ENCODE measurements around the gene UST. TPM values are rescaled to one million over a fixed set of nuclear protein-coding genes. Genes with fewer than 3 reads are reported as not detected.

Gene UST
- total RNA-seq, 4 donors from 2014 or later: 2.9 to 12.0 (median 5.7) TPM

DNA sequence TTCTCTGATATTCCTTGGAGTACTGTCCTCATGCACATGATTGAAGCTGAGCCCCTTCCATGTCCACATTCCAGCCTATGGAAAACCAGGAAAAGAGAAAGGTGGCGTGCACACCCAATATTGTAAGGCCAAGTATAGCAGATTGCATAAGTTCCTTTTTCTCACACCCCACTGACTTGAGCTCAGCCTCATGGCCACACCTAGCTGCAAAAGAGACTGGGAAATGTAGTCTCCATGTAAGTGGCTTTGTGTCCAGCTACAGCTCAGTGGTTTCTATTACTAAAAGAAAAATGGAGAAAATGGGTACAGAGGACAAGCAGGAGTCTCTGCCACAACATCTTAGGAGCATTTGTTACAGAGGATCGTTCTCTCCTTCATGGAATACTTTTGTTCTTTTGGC is 10.8 kb upstream of the UST start:
- WGBS, 2 donors: 65 to 85% methylated on average over 2 of the region's 2 CpGs
- Histone ChIP-seq H3K27me3 (no peaks in the 10 kb centered on the region), H3K9me3 (no peaks in the 10 kb centered on the region), H3K36me3 (no peaks in the 10 kb centered on the region), H3K27ac (no peak overlapping the region), H3K4me1 (peaks cover 0 to 5% (median 0%) of the 10 kb centered on the region in 3 donors), H3K4me3 (no peak overlapping the region)
- DNase-seq: no peak
- intact Hi-C loops (cut with DNase I): no loop called here
- TF ChIP-seq POLR2A (IDR thresholded peaks at IDR 0.05): no peak
- TF ChIP-seq, protein P1, sequence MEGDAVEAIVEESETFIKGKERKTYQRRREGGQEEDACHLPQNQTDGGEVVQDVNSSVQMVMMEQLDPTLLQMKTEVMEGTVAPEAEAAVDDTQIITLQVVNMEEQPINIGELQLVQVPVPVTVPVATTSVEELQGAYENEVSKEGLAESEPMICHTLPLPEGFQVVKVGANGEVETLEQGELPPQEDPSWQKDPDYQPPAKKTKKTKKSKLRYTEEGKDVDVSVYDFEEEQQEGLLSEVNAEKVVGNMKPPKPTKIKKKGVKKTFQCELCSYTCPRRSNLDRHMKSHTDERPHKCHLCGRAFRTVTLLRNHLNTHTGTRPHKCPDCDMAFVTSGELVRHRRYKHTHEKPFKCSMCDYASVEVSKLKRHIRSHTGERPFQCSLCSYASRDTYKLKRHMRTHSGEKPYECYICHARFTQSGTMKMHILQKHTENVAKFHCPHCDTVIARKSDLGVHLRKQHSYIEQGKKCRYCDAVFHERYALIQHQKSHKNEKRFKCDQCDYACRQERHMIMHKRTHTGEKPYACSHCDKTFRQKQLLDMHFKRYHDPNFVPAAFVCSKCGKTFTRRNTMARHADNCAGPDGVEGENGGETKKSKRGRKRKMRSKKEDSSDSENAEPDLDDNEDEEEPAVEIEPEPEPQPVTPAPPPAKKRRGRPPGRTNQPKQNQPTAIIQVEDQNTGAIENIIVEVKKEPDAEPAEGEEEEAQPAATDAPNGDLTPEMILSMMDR (IDR thresholded peaks at IDR 0.05): no peak

DNA sequence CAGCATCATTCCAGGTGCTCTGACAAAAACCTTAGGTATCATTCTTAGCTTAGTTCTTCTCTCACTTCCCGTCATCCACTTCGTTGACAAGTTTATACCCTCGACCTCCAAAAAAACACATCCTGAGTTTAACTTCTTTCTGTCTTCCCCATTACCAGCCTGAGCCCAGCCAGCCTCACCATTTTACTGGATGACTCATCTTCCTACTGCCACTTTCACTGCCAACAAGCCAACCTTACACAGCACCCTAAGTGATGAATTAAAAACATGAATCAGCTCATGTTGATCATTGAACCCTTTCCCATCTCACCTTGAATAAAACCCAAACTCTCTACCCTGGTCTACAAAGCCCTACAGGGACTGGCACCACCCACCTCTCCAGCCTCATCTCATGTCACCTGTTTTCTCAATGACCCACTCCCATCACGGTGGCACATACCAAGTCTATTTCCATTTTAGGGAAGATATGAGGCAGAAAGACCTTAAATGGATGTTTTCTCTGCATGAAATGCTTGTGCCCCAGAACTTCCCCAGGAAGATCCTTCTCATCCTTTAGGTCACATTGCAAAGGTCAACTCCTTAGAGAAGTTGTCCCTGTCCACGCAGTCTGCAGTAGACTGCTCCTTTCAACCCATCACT is 9.9 kb upstream of the UST start:
- Histone ChIP-seq H3K9me3 (no peaks in the 10 kb centered on the region), H3K4me1 (peaks cover 0 to 5% (median 0%) of the 10 kb centered on the region in 3 donors), H3K27me3 (no peaks in the 10 kb centered on the region), H3K36me3 (no peaks in the 10 kb centered on the region), H3K27ac (no peak overlapping the region), H3K4me3 (no peak overlapping the region)
- no peak for DNase-seq
- intact Hi-C loops (cut with DNase I): no loop called here
- no peak for TF ChIP-seq POLR2A (IDR thresholded peaks at IDR 0.05)
- TF ChIP-seq, protein P1 (IDR thresholded peaks at IDR 0.05): no peak
- WGBS, 2 donors: 71 to 79% methylated on average over 5 of the region's 5 CpGs

DNA sequence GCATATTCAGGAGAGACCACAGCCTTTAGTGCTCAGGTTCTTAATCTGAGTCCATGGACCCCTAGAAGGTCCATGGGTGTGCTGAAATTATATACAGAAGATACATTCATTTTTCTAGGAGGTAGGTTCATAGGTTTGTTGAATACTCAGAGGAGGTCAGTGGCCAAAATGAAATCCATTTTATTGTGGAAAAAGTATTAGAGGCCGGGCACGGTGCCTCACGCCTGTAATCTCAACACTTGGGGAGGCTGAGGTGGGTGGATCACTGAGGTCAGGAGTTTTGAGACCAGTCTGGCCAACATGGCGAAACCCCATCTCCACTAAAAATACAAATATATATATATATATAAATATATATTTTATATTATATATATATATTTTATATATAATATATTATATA is 9.0 kb upstream of the UST start:
- TF ChIP-seq, protein P1 (IDR thresholded peaks at IDR 0.05): no peak
- TF ChIP-seq POLR2A (IDR thresholded peaks at IDR 0.05): no peak
- Histone ChIP-seq H3K9me3 (no peaks in the 10 kb centered on the region), H3K4me1 (peaks cover 0 to 5% (median 0%) of the 10 kb centered on the region in 3 donors), H3K27ac (no peak overlapping the region), H3K4me3 (no peak overlapping the region), H3K27me3 (no peaks in the 10 kb centered on the region), H3K36me3 (no peaks in the 10 kb centered on the region)
- DNase-seq: no peak
- intact Hi-C loops (cut with DNase I): no loop called here
- WGBS, 2 donors: 96 to 100% methylated on average over 4 of the region's 4 CpGs

DNA sequence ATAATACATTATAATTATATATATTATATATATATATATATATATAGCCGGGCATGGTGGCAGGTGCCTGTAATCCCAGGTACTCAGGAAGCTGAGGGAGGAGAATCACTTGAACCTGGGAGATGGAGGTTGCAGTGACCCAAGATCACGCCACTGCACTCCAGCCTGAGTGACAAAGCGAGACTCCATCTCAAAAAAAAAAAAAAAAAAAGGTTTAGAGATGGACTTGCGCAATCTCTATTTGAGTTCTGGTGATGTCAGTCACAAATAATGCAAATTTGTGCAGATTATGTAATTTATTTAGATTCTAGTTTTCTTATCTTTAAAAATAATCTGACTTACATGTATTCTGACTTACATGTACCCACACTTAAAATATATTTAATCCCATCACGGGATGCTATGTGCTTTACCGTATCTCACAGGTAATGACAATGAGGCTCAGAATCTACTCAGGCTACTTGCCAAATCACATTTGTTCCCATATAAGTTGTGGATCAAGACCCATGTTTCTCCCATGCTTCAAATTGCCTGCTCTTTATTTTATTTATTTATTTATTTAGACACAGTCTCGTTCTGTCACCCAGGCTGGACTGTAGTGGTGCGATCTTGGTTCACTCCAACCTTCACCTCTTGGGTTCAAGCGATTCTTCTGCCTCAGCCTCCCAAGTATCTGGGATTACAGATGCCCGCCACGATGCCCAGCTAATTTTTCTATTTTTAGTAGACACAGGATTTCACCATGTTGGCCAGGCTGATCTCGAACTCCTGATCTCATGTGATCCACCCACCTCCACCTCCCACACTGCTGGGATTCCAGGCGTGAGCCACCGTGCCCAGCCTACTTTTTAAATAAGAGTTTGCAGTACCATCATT is 7.6 kb upstream of the UST start:
- no peak for TF ChIP-seq POLR2A (IDR thresholded peaks at IDR 0.05)
- TF ChIP-seq, protein P1 (IDR thresholded peaks at IDR 0.05): no peak
- WGBS, 2 donors: 92 to 95% methylated on average over 14 of the region's 14 CpGs

DNA sequence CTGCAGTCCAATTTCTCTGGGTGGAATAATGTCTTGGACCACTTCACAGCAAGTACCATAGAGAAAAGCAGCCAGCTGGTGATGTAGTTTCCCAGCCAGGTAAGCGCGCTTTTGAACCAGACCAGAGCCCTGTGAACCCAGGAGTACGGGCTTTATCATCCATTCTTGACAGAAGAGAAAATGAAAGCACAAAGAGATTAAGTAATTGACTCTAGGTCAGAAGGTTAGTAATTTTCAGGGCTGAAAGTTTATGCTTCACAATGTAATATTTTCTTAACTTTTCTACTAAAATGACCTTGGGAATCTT is 7.1 kb upstream of the UST start:
- DNase-seq: no peak
- WGBS, 2 donors: 73 to 80% methylated on average over 3 of the region's 3 CpGs
- no peaks in the 10 kb centered on the region for H3K9me3 ChIP-seq
- no peak overlapping the region for H3K4me3 ChIP-seq
- H3K36me3 ChIP-seq: no peaks in the 10 kb centered on the region
- peaks cover 0 to 5% (median 0%) of the 10 kb centered on the region in 3 donors for H3K4me1 ChIP-seq
- intact Hi-C loops (cut with DNase I): no loop called here
- no peaks in the 10 kb centered on the region for H3K27me3 ChIP-seq
- TF ChIP-seq POLR2A (IDR thresholded peaks at IDR 0.05): no peak
- TF ChIP-seq, protein P1 (IDR thresholded peaks at IDR 0.05): no peak
- no peak overlapping the region for H3K27ac ChIP-seq

More for the DNA sequence above, 7.6 kb upstream of the UST start:
- no peaks in the 10 kb centered on the region for H3K9me3 ChIP-seq
- no peak overlapping the region for H3K4me3 ChIP-seq
- no peak for DNase-seq
- peaks cover 0 to 5% (median 0%) of the 10 kb centered on the region in 3 donors for H3K4me1 ChIP-seq
- H3K27me3 ChIP-seq: no peaks in the 10 kb centered on the region
- intact Hi-C loops (cut with DNase I): no loop called here
- no peaks in the 10 kb centered on the region for H3K36me3 ChIP-seq
- no peak overlapping the region for H3K27ac ChIP-seq

All from esophagus squamous epithelium (tissue), 5 donors.